ENCODE measurements around the gene PRPF6. TPM values are rescaled to one million over a fixed set of nuclear protein-coding genes. Genes with fewer than 3 reads are reported as not detected.

The PRPF6 gene
- total RNA-seq, 2 experiments from 2014 or later = 50.6 to 51.3 TPM

DNA sequence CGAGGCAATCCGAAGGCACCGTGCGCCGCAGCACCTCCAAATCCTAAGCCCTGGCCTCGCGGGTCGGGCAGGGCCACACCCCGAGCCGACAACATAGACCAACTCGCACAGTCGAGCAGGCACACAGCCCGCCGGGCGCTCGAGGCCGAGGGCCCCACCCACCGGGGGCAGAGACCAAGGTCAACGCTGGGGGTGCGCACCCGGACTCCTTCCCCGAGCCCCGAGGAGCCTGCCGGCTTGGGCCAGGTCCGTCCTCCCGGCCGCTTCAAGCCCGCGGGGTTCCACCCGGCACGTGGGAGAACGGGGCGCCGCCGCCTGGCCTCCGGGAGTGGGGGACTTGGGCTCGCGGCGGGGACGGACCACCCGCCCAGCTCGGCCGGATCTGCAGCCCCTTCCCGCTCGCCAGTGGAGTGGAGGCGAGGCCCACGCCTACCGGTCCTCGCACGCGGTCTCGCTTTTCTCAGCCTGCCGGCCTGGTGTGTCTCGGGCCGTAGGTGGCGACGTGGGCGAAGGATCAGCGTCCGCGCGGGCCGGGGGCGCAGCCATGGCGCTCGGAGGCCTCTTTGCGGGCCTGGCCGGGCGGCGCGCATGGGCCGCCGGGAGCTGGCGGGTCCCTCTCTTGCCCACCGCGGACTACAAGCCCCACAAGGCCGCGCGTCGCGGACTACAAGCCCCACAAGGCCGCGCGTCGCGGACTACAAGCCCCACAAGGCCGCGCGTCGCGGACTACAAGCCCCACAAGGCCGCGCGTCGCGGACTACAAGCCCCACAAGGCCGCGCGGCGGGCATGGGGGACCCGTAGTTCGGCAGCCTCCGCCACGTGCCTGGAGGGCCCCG, 24.9 kb upstream of the PRPF6 start, which contains the start of gene UCKL1:
Gene UCKL1, minus strand, starts transcription at position 590 of the 837 bp plus-strand sequence. Its CDS starts 44 bp downstream, at position 546.
- H3K9me3 Mint-ChIP-seq = no peaks in the 10 kb centered on the region

DNA sequence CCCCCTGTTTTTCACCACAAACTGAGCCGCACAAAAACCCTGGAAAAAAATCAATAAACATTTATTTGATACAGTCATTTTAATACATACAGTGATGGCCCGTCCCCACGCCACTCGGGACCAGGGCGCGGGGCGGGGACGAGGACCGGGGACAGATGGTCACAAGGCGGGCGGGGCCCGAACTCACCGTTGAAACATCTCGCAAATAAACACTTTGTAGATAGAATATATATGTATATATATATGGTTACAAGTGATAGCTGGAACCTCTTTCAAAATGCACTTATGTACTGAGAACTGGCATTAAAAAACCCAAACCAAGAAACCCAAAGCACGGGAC, 24.3 kb upstream of the PRPF6 start:
- TF ChIP-seq, protein P1, sequence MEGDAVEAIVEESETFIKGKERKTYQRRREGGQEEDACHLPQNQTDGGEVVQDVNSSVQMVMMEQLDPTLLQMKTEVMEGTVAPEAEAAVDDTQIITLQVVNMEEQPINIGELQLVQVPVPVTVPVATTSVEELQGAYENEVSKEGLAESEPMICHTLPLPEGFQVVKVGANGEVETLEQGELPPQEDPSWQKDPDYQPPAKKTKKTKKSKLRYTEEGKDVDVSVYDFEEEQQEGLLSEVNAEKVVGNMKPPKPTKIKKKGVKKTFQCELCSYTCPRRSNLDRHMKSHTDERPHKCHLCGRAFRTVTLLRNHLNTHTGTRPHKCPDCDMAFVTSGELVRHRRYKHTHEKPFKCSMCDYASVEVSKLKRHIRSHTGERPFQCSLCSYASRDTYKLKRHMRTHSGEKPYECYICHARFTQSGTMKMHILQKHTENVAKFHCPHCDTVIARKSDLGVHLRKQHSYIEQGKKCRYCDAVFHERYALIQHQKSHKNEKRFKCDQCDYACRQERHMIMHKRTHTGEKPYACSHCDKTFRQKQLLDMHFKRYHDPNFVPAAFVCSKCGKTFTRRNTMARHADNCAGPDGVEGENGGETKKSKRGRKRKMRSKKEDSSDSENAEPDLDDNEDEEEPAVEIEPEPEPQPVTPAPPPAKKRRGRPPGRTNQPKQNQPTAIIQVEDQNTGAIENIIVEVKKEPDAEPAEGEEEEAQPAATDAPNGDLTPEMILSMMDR (IDR thresholded peaks at IDR 0.05) = no peak
- Mint-ChIP-seq H3K4me3 (peak overlapping the region; percentile 79), H3K4me1 (ENCODE audit: low read depth) (peaks cover 37% of the 10 kb centered on the region), H3K27me3 (no peaks in the 10 kb centered on the region), H3K27ac (peak overlapping the region; percentile 82), H3K9me3 (no peaks in the 10 kb centered on the region), H3K36me3 (ENCODE audit: low read depth) (peaks cover 13% of the 10 kb centered on the region)
- peaks cover 53% of the 10 kb centered on the region for H3K4me1 ChIP-seq (ENCODE audit: insufficient read depth, low read length)
- no peaks in the 10 kb centered on the region for H3K9me3 ChIP-seq (ENCODE audit: control insufficient read depth in 1 of 2, insufficient read depth in 1 of 2, low read length in 2 of 2)
- H3K4me3 ChIP-seq (ENCODE audit: low read length) = peak overlapping the region; percentile 61
- peaks cover 13% of the 10 kb centered on the region for H3K36me3 ChIP-seq (ENCODE audit: insufficient read depth, low read length)
- H3K27me3 ChIP-seq (ENCODE audit: control insufficient read depth in 1 of 2, insufficient read depth in 2 of 2, low read length in 2 of 2) = no peaks in the 10 kb centered on the region
- peak overlapping the region in 1 of 2 donors; percentile 61 for H3K27ac ChIP-seq (ENCODE audit: low read depth in 1 of 2, low read length in 2 of 2)
- ATAC-seq (ENCODE audit: poor library complexity) (no peak), DNase-seq (no peak)
- intact Hi-C loops (cut with DNase I, micrococcal nuclease) = loop anchor here in 1 of 2 experiments (1.0 to 5.0 kb wide), 4 partner anchors 25 to 249 kb away; partner anchors contain the start of genes ARFRP1, DNAJC5, PRPF6 and TCEA2
- CTCF ChIA-PET = interaction anchor here (1.3 to 3.0 kb wide), 4 partner anchors 17 to 82 kb away, joined by 3 to 13 read pairs (median 6); partner anchors contain the start of genes PRPF6 and SAMD10
- POLR2A ChIA-PET = interaction anchor here (0.6 to 3.3 kb wide), 16 partner anchors 12 to 1095 kb away, joined by 3 to 27 read pairs (median 4); partner anchors contain the start of genes GMEB2, PPDPF, PRPF6 and RTEL1

More for the DNA sequence above, 24.9 kb upstream of the PRPF6 start, which contains the start of gene UCKL1:
- peaks cover 8% of the 10 kb centered on the region for H3K36me3 Mint-ChIP-seq (ENCODE audit: low read depth)
- H3K36me3 ChIP-seq (ENCODE audit: insufficient read depth, low read length) = peaks cover 10% of the 10 kb centered on the region
- H3K9me3 ChIP-seq (ENCODE audit: control insufficient read depth in 1 of 2, insufficient read depth in 1 of 2, low read length in 2 of 2) = no peaks in the 10 kb centered on the region
- intact Hi-C loops (cut with DNase I, micrococcal nuclease) = loop anchor here in 1 of 2 experiments (1.0 to 5.0 kb wide), 4 partner anchors 25 to 249 kb away; partner anchors contain the start of genes ARFRP1, DNAJC5, PRPF6 and TCEA2
- TF ChIP-seq, protein P1 (IDR thresholded peaks at IDR 0.05) = no peak
- peak within 1 kb of the TSS; percentile 45 to 69 for H3K27ac ChIP-seq (ENCODE audit: low read depth in 1 of 2, low read length in 2 of 2)
- peak; percentile 79 for ATAC-seq (ENCODE audit: poor library complexity)
- H3K4me3 Mint-ChIP-seq = peak within 1 kb of the TSS; percentile 87
- peaks cover 37% of the 10 kb centered on the region for H3K4me1 Mint-ChIP-seq (ENCODE audit: low read depth)
- POLR2A ChIA-PET = interaction anchor here (0.6 to 3.3 kb wide), 16 partner anchors 13 to 1094 kb away, joined by 3 to 27 read pairs (median 4); partner anchors contain the start of genes GMEB2, PPDPF, PRPF6 and RTEL1
- H3K27ac Mint-ChIP-seq = peak within 1 kb of the TSS; percentile 82
- CTCF ChIA-PET = interaction anchor here (1.3 to 3.0 kb wide), 4 partner anchors 18 to 83 kb away, joined by 3 to 13 read pairs (median 6); partner anchors contain the start of genes PRPF6 and SAMD10
- peaks cover 59% of the 10 kb centered on the region for H3K4me1 ChIP-seq (ENCODE audit: insufficient read depth, low read length)
- no peaks in the 10 kb centered on the region for H3K27me3 ChIP-seq (ENCODE audit: control insufficient read depth in 1 of 2, insufficient read depth in 2 of 2, low read length in 2 of 2)
- H3K4me3 ChIP-seq (ENCODE audit: low read length) = peak within 1 kb of the TSS; percentile 77
- no peaks in the 10 kb centered on the region for H3K27me3 Mint-ChIP-seq
- peak; percentile 81 to 95 (median 88) for DNase-seq

DNA sequence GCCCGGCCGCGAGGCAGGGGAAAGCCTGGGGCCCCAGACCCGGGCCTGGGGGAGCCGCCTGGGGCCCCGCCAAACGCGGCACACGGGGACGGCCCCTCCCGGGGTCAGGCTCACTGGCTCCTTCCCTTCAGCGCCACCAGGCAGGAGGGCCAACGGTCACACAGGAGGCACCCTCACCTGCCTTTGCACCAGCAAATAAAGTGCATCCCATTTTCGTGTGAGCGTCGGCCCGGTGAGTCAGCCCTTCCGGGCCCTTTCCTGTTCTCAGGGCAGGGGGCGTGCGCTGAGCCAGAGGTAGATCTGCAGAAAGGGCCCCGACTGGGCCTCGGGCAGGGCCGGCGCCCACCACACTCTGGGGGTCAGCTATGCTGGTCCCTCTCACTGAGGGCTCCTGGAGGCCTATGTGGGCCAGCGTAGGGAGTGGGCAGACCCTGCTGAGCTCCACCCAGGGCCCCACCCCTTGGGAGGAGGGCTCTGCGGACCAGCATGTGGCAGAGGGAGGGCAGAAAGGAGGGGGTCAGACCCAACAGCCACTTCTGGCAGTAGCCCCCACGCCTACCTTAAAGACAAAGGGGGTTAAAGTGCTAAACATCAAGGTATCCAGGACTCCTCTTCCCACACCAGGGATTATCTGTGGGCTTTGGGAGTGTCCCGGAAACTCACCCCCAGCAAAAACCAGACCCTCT, 23.8 kb upstream of the PRPF6 start:
- H3K4me1 Mint-ChIP-seq (ENCODE audit: low read depth) = peaks cover 37% of the 10 kb centered on the region
- peak overlapping the region; percentile 78 for H3K4me3 Mint-ChIP-seq
- DNase-seq (peak; percentile 34 to 85 (median 66)), ATAC-seq (ENCODE audit: poor library complexity) (peak; percentile 42)
- no peaks in the 10 kb centered on the region for H3K9me3 Mint-ChIP-seq
- ChIA-PET CTCF (interaction anchor here (1.0 to 3.0 kb wide), 5 partner anchors 17 to 93 kb away, joined by 3 to 13 read pairs (median 5); partner anchors contain the start of genes PRPF6 and SAMD10), POLR2A (interaction anchor here (1.2 to 3.3 kb wide), 7 partner anchors 12 to 93 kb away, joined by 3 to 27 read pairs (median 8); partner anchors contain the start of genes PRPF6, SAMD10 and TPD52L2)
- H3K27ac Mint-ChIP-seq = peak overlapping the region; percentile 82
- no peaks in the 10 kb centered on the region for H3K27me3 Mint-ChIP-seq
- Histone ChIP-seq H3K9me3 (ENCODE audit: control insufficient read depth in 1 of 2, insufficient read depth in 1 of 2, low read length in 2 of 2) (no peaks in the 10 kb centered on the region), H3K36me3 (ENCODE audit: insufficient read depth, low read length) (peaks cover 18% of the 10 kb centered on the region), H3K27ac (ENCODE audit: low read depth in 1 of 2, low read length in 2 of 2) (peak overlapping the region; percentile 45 to 61), H3K27me3 (ENCODE audit: control insufficient read depth in 1 of 2, insufficient read depth in 2 of 2, low read length in 2 of 2) (no peaks in the 10 kb centered on the region), H3K4me1 (ENCODE audit: insufficient read depth, low read length) (peaks cover 48% of the 10 kb centered on the region), H3K4me3 (ENCODE audit: low read length) (peak overlapping the region; percentile 61)
- TF ChIP-seq, protein P1 (IDR thresholded peaks at IDR 0.05) = no peak
- intact Hi-C loops (cut with DNase I, micrococcal nuclease) = loop anchor here in 1 of 2 experiments (2.0 to 5.0 kb wide), 2 partner anchors 106 to 250 kb away; partner anchors contain the start of genes ARFRP1, TCEA2 and ZGPAT
- H3K36me3 Mint-ChIP-seq (ENCODE audit: low read depth) = peaks cover 18% of the 10 kb centered on the region
